A673 (cell line): ENCODE results near the gene DNAH10.

Experiments used
- CTCF ChIP-seq: fragments of 300-800, 200-600 bp; sonication (generic); conservative IDR thresholded peaks from 2 replicates; pipeline ENCODE4 v1.5.1; 2017; ENCODE audit warnings: low read depth, mild to moderate bottlenecking, antibody characterized with exemption, low read length, moderate library complexity, mixed read lengths
- EZH2 ChIP-seq: fragments of 200-600 bp; sonication (generic); IDR thresholded peaks from 2 replicates; pipeline ENCODE4 v1.6.1; 2017; ENCODE audit warnings: borderline replicate concordance, low read depth, mild to moderate bottlenecking, mixed read lengths, antibody characterized with exemption, low read length; ENCODE audit not compliant: poor library complexity, severe bottlenecking

DNA sequence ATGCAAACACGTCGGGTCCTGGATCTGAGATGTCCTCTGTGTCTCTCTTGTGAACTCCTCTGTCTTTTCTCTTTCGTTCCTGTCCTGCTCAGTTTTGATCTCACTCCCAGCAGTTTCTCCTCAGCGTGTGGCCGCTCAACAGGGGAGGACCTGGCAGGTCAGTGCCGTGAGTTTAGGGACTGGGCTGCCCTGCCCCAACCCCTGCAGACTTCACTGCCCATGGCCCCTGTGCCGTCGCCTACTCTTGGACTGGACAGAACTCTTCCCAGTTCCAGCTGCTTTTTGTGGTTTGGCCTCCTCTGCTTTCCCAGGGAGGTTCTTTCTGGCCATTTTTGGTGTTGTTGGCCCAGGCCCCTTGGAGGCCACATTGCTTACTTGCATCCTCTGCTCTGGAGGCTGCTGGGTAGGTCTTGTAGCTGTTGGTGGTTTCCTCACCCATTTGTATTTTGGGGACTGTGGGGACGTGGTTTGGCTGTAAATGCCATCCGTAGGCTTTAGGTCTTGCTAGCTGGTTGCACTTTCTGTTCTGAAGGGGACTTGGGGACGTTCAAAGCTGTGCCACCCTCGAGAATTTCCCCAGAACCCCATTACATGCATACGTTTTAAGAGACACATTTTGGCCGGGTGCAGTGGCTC is 20.0 kb upstream of the DNAH10 start:
- TF ChIP-seq CTCF (no peak), EZH2 (no peak)
